HepG2 (cell line): Measurements from ENCODE around the gene CASS4. TPM values are rescaled to one million over a fixed set of nuclear protein-coding genes. Genes with fewer than 3 reads are reported as not detected.
A peak's percentile ranks its signal among the peaks of the same experiment; 100 is the strongest.

Experiments used
- ATAC-seq: fragments of 200-7000 bp; cut with Tn5 transposase; 3 replicates; pipeline ENCODE4 v1.9.1; 2020; ENCODE audit warnings: mild to moderate bottlenecking, moderate library complexity
- BruUV-seq: library from RNA; stranded (reverse); fragments of 400-500 nt; replicated peaks from 2 replicates; lab custom pipeline; 2021; lab: Mats Ljungman, UMichigan
- CTCF ChIA-PET: fragments of 300-600 bp; formaldehyde crosslinking; extraction: SDS; loops from one replicate; lab custom pipeline; 2021; ENCODE audit warnings: low total read pairs, inconsistent platforms, low intra/inter-chr PET ratio; lab: Yijun Ruan, JAX
- POLR2A ChIA-PET: fragments of 350-600 bp; sonication (Branson Sonifier 250); formaldehyde crosslinking; loops from one replicate; lab custom pipeline; 2020; ENCODE audit warnings: antibody characterized with exemption, inconsistent platforms; lab: Yijun Ruan, JAX
- DNase-seq: peaks from one replicate; pipeline ENCODE4 v3.0.0-alpha.2; 2015; ENCODE audit warnings: low spot score
- FAIRE-seq: peaks from 3 replicates; lab custom pipeline; 2011; peaks lifted over from hg19 to GRCh38; lab: Jason Lieb, UNC
- H2AFZ ChIP-seq: one replicate; pipeline ENCODE4 v1.6.1; 2011; ENCODE audit warnings: low read length, inconsistent platforms
- H3K27ac ChIP-seq: fragments of 300-600 bp; 3 replicates; pipeline ENCODE4 v1.8.0; 2011; ENCODE audit warnings: mixed run types, mild to moderate bottlenecking, mixed read lengths, low read length, inconsistent platforms; ENCODE audit not compliant: insufficient read depth; ENCODE audit errors: extremely low read length
- H3K27me3 ChIP-seq, 2 experiments: fragments of 200-600 bp in 1 of 2; 2 replicates in 1 of 2; 3 replicates in 1 of 2; pipeline versions ENCODE4 v1.6.0 to v1.8.0; 2011; ENCODE audit warnings: low read length in 2 of 2, mild to moderate bottlenecking in 2 of 2, moderate library complexity in 2 of 2, inconsistent platforms in 1 of 2; ENCODE audit not compliant: insufficient read depth in 2 of 2, control insufficient read depth in 1 of 2
- H3K36me3 ChIP-seq, 2 experiments: fragments of 200-600 bp in 1 of 2; replicated peaks in 1 of 2; 2 replicates in 1 of 2; 3 replicates in 1 of 2; pipeline versions ENCODE4 v1.5.1 to v1.8.0; 2011; ENCODE audit warnings: low read length in 2 of 2, inconsistent platforms in 1 of 2; ENCODE audit not compliant: insufficient read depth in 2 of 2, control insufficient read depth in 1 of 2
- H3K4me1 ChIP-seq: 2 replicates; pipeline ENCODE4 v1.5.1; 2012; ENCODE audit warnings: low read length, inconsistent platforms; ENCODE audit not compliant: insufficient read depth
- H3K4me2 ChIP-seq: 2 replicates; pipeline ENCODE4 v1.6.0; 2011; ENCODE audit warnings: low read depth, low read length, inconsistent platforms
- H3K4me3 ChIP-seq, 3 experiments: fragments of 200-600 bp in 1 of 3; sonication (generic), shearing (Covaris generic) in 1 of 3; replicated peaks in 1 of 3; 2 replicates each; pipeline ENCODE4 v1.5.1; 2011 to 2016; ENCODE audit warnings: low read length in 3 of 3, inconsistent platforms in 2 of 3, low read depth in 2 of 3, mild to moderate bottlenecking in 2 of 3, control low read depth in 1 of 3, mixed read lengths in 1 of 3; ENCODE audit not compliant: insufficient read depth in 1 of 3
- H3K79me2 ChIP-seq: one replicate; pipeline ENCODE4 v1.6.1; 2011; ENCODE audit warnings: low read length, inconsistent platforms; ENCODE audit not compliant: insufficient read depth
- H3K9ac ChIP-seq: 2 replicates; pipeline ENCODE4 v1.6.0; 2011; ENCODE audit warnings: mild to moderate bottlenecking, low read depth, low read length, inconsistent platforms; ENCODE audit not compliant: insufficient read depth
- H3K9me3 ChIP-seq: 2 replicates; pipeline ENCODE4 v1.5.1; 2012; ENCODE audit warnings: mild to moderate bottlenecking, low read length
- H4K20me1 ChIP-seq: 2 replicates; pipeline ENCODE4 v1.6.0; 2011; ENCODE audit warnings: inconsistent platforms, mild to moderate bottlenecking, low read length, moderate library complexity; ENCODE audit not compliant: insufficient read depth
- ARID5B ChIP-seq: IDR thresholded peaks from 2 replicates; pipeline ENCODE4 v1.4.0; 2020; ENCODE audit warnings: mild to moderate bottlenecking, missing genetic modification reagents
- CEBPB ChIP-seq: IDR thresholded peaks from 2 replicates; pipeline ENCODE4 v1.6.1; 2011; ENCODE audit warnings: low read depth, low read length, improper control_type of control experiment, borderline replicate concordance
- CHD2 ChIP-seq: IDR thresholded peaks from 2 replicates; pipeline ENCODE4 v1.6.1; 2011; ENCODE audit warnings: low read depth, low read length, improper control_type of control experiment
- DMAP1 ChIP-seq: IDR thresholded peaks from 2 replicates; pipeline ENCODE4 v1.6.1; 2016
- FOXA1 ChIP-seq, 2 experiments: fragments of 450-650 bp in 1 of 2; sonication (generic) in 1 of 2; formaldehyde crosslinking in 1 of 2; IDR thresholded peaks; 2 replicates each; pipeline versions ENCODE4 v1.4.0 to v1.6.1; 2016 to 2020; ENCODE audit warnings: missing genetic modification reagents in 1 of 2
- JUN ChIP-seq: sonication (generic); formaldehyde crosslinking; IDR thresholded peaks from 2 replicates; pipeline ENCODE4 v1.4.0; 2020; ENCODE audit warnings: mild to moderate bottlenecking, missing genetic modification reagents
- KDM5A ChIP-seq: fragments of 200-600 bp; sonication (generic); IDR thresholded peaks from 2 replicates; pipeline ENCODE4 v1.7.0; 2018; ENCODE audit warnings: antibody characterized with exemption, mild to moderate bottlenecking, low read length, borderline replicate concordance
- MAFK ChIP-seq, 2 experiments: IDR thresholded peaks in 1 of 2; conservative IDR thresholded peaks in 1 of 2; 2 replicates each; pipeline ENCODE4 v1.6.1; 2011; ENCODE audit warnings: improper control_type of control experiment in 2 of 2, low read length in 2 of 2
- MEIS1 ChIP-seq: sonication (generic); formaldehyde crosslinking; IDR thresholded peaks from 2 replicates; pipeline ENCODE4 v1.9.0; 2021; ENCODE audit warnings: mild to moderate bottlenecking, missing genetic modification reagents, moderate library complexity, borderline replicate concordance
- NFE2 ChIP-seq: sonication (generic); formaldehyde crosslinking; IDR thresholded peaks from 2 replicates; pipeline ENCODE4 v1.4.0; 2020; ENCODE audit warnings: missing genetic modification reagents
- TFE3 ChIP-seq: IDR thresholded peaks from 2 replicates; pipeline ENCODE4 v1.6.1; 2016
- YEATS4 ChIP-seq: sonication (generic); formaldehyde crosslinking; IDR thresholded peaks from 2 replicates; pipeline ENCODE4 v1.4.0; 2020; ENCODE audit warnings: missing genetic modification reagents, borderline replicate concordance
- ZNF121 ChIP-seq: sonication (generic); formaldehyde crosslinking; IDR thresholded peaks from 2 replicates; pipeline ENCODE4 v1.5.0; 2020; ENCODE audit warnings: mild to moderate bottlenecking, missing genetic modification reagents
- ZNF446 ChIP-seq: sonication (generic); formaldehyde crosslinking; IDR thresholded peaks from 2 replicates; pipeline ENCODE4 v1.5.0; 2020; ENCODE audit warnings: mild to moderate bottlenecking, missing genetic modification reagents
- ZSCAN20 ChIP-seq: sonication (generic); formaldehyde crosslinking; IDR thresholded peaks from 2 replicates; pipeline ENCODE4 v1.4.0; 2020; ENCODE audit warnings: missing genetic modification reagents, mild to moderate bottlenecking, borderline replicate concordance
- WGBS: methylation state at CpG from one replicate; pipeline ENCODE4 v1.1.6; 2017; ENCODE audit warnings: low lambda C conversion rate; 5-methylcytosine and 5-hydroxymethylcytosine counted together
- in situ Hi-C: cut with HindIII; loops from 2 replicates; pipeline ENCODE4 v1.10.0; 2017; ENCODE audit warnings: low pct_unique_long_range_greater_than_20kb; ENCODE audit not compliant: extremely low pct_ligation_motif_present
- intact Hi-C: fragments of 100-400 bp; cut with micrococcal nuclease; formaldehyde crosslinking; loops from one replicate; pipeline ENCODE4 v1.10.0; 2022; ENCODE audit not compliant: unreplicated experiment
- polyA plus RNA-seq, 8 experiments: library from polyadenylated mRNA; depleted of rRNA in 3 of 8; stranded (reverse) in 7 of 8; unstranded in 1 of 8; fragments of >200 nt; fragmentation: Illumina TruSeq in 4 of 8; extraction: Trizol in 4 of 8; gene quantifications; 2 replicates each; pipeline versions ENCODE4 v1.2.1 to v1.2.3, GENCODE V29; 2011 to 2016; ENCODE audit warnings: low read depth in 4 of 8, missing spikeins in 1 of 8, mixed read lengths in 1 of 8; ENCODE audit not compliant: insufficient read depth in 1 of 8
- total RNA-seq, 5 experiments: library from RNA; depleted of rRNA; stranded (reverse); fragments of >200 nt; fragmentation: Illumina TruSeq; extraction: Trizol; gene quantifications; 2 replicates each; pipeline ENCODE4 v1.2.3, GENCODE V29; 2016; ENCODE audit warnings: low read depth in 1 of 5
- TF ChIP-seq, protein P1 (sequence below): IDR thresholded peaks from 2 replicates; pipeline ENCODE4 v1.6.1; 2012; ENCODE audit warnings: low read depth, low read length, improper control_type of control experiment
- TF ChIP-seq, protein P2 (sequence below): sonication (generic); formaldehyde crosslinking; IDR thresholded peaks from 2 replicates; pipeline ENCODE4 v1.4.0; 2020; ENCODE audit warnings: missing genetic modification reagents

The CASS4 gene
- total and polyA plus RNA-seq, 2 of the 13 experiments (the other 11 are each of a cell fraction or from before 2014, with no cell fraction given) = 0.17 to 0.49 TPM

DNA sequence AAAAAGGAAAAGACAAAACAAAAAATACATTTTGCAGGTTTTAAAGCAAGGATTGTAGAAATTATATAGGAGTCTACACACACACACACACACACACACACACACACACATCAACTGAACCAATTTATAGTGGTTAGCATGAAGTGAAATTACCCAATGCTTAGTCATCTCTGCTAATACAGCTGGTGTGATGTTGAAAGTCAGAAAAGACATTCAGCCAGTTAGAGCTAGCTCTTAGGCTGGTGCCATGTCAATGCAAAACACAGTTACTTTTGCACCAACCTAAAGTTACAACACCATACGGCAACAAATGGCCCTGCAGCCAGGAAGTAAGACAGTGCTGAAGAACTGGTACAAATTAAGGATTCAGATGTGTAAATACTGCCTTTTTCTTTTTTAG is 38.1 kb upstream of the CASS4 start:
- Histone ChIP-seq H3K9ac (no peak overlapping the region), H4K20me1 (peaks cover 5% of the 10 kb centered on the region; the same call in 1 of the 2 replicates), H3K4me2 (no peak overlapping the region), H3K79me2 (peaks cover 59% of the 10 kb centered on the region), H3K36me3 (peaks cover 39 to 94% of the 10 kb centered on the region in 2 experiments), H3K27me3 (no peaks in the 10 kb centered on the region), H3K27ac (peak overlapping the region; percentile 14), H3K4me3 (no peak overlapping the region), H3K9me3 (no peaks in the 10 kb centered on the region), H3K4me1 (no peaks in the 10 kb centered on the region), H2AFZ (no peak overlapping the region)
- peak; percentile 70 for DNase-seq
- ChIA-PET POLR2A (interaction anchor here (1.0 to 4.4 kb wide), 4 partner anchors 9 to 18 kb away, joined by 3 to 14 read pairs (median 4); partner anchors contain the start of genes AURKA, CSTF1 and FAM210B), CTCF (no interaction called here)
- intact Hi-C loops = no loop called here
- 77% methylated on average over 1 of the region's 1 CpG for WGBS
- FAIRE-seq = no peak
- ATAC-seq = peak; percentile 55
- in situ Hi-C loops = no loop called here
- BruUV-seq = no TSS peak
- TF ChIP-seq MAFK (conservative IDR thresholded peaks at IDR 0.05 in 1 of 2, IDR thresholded peaks at IDR 0.05 in 1 of 2; ENCODE audit: low read length in 2 of 2) (peak in 1 of 2 experiments; percentile 62; a peak in 1 of 4 replicates), ZSCAN20 (CRISPR knock-in tag) (no peak), YEATS4 (CRISPR knock-in tag) (no peak), NFE2 (CRISPR knock-in tag) (peak; percentile 70; the same call in 1 of the 2 replicates), ZNF446 (no peak), FOXA1 (IDR thresholded peaks at IDR 0.05) (no peak), FOXA1 (CRISPR knock-in tag; IDR thresholded peaks at IDR 0.05) (peak; percentile 73), TFE3 (no peak), MEIS1 (no peak), ARID5B (CRISPR knock-in tag) (0 out of 2 replicates have a peak, but pooled peaks have one; percentile 21), CEBPB (peak; percentile 84), DMAP1 (no peak), ZNF121 (CRISPR knock-in tag) (no peak), KDM5A (no peak), CHD2 (no peak), JUN (no peak)
- TF ChIP-seq, protein P1, sequence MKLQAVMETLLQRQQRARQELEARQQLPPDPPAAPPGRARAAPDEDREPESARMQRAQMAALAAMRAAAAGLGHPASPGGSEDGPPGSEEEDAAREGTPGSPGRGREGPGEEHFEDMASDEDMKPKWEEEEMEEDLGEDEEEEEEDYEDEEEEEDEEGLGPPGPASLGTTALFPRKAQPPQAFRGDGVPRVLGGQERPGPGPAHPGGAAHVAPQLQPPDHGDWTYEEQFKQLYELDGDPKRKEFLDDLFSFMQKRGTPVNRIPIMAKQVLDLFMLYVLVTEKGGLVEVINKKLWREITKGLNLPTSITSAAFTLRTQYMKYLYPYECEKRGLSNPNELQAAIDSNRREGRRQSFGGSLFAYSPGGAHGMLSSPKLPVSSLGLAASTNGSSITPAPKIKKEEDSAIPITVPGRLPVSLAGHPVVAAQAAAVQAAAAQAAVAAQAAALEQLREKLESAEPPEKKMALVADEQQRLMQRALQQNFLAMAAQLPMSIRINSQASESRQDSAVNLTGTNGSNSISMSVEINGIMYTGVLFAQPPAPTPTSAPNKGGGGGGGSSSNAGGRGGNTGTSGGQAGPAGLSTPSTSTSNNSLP = peak; percentile 92
- TF ChIP-seq, protein P2, sequence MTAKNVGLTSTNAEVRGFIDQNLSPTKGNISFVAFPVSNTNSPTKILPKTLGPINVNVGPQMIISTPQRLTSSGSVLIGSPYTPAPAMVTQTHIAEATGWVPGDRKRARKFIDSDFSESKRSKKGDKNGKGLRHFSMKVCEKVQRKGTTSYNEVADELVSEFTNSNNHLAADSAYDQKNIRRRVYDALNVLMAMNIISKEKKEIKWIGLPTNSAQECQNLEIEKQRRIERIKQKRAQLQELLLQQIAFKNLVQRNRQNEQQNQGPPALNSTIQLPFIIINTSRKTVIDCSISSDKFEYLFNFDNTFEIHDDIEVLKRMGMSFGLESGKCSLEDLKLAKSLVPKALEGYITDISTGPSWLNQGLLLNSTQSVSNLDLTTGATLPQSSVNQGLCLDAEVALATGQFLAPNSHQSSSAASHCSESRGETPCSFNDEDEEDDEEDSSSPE (CRISPR knock-in tag) = no peak
